ENCODE data around the gene RAP1GAP.

The RAP1GAP gene

GRCh38 chr1:21668232-21668950 is 766 bp downstream of the RAP1GAP start:
- peaks cover 51% of the 10 kb centered on the region for H3K27me3 ChIP-seq (ENCODE audit: insufficient read depth, low read depth)
- H3K4me3 ChIP-seq (IDR thresholded peaks at IDR 0.05; ENCODE audit: insufficient read depth, low read depth, low read length): no peak overlapping the region
- no peaks in the 10 kb centered on the region for H3K4me1 ChIP-seq (ENCODE audit: low read depth, poor library complexity, severe bottlenecking)
- no peak overlapping the region for H3K9ac ChIP-seq
- H3K27ac ChIP-seq: no peak overlapping the region
- no peaks in the 10 kb centered on the region for H3K36me3 ChIP-seq (ENCODE audit: insufficient read depth)
- no peak overlapping the region for H3K4me2 ChIP-seq
- no peaks in the 10 kb centered on the region for H3K79me2 ChIP-seq (ENCODE audit: insufficient read depth, low read depth)
- no peak overlapping the region for H2AFZ ChIP-seq (ENCODE audit: low read depth)
- H4K20me1 ChIP-seq (ENCODE audit: insufficient read depth): no peaks in the 10 kb centered on the region
- TF ChIP-seq CTCF (conservative IDR thresholded peaks at IDR 0.05; ENCODE audit: low read depth, low read length): no peak

- no peak overlapping the region for H2AFZ ChIP-seq (ENCODE audit: low read depth)
- no peak for TF ChIP-seq CTCF (conservative IDR thresholded peaks at IDR 0.05; ENCODE audit: low read depth, low read length)
- H4K20me1 ChIP-seq (ENCODE audit: insufficient read depth): no peaks in the 10 kb centered on the region
- no peaks in the 10 kb centered on the region for H3K36me3 ChIP-seq (ENCODE audit: insufficient read depth)
- H3K4me1 ChIP-seq (ENCODE audit: low read depth, poor library complexity, severe bottlenecking): no peaks in the 10 kb centered on the region
- H3K79me2 ChIP-seq (ENCODE audit: insufficient read depth, low read depth): no peaks in the 10 kb centered on the region
- H3K27me3 ChIP-seq (ENCODE audit: insufficient read depth, low read depth): peaks cover 55% of the 10 kb centered on the region
- H3K4me3 ChIP-seq (IDR thresholded peaks at IDR 0.05; ENCODE audit: insufficient read depth, low read depth, low read length): no peak overlapping the region
- H3K4me2 ChIP-seq: no peak overlapping the region
- no peak overlapping the region for H3K27ac ChIP-seq
- H3K9ac ChIP-seq: no peak overlapping the region
Measured at GRCh38 chr1:21667348-21668231, 1.6 kb downstream of the RAP1GAP start.

- Histone ChIP-seq H3K79me2 (ENCODE audit: insufficient read depth, low read depth) (no peaks in the 10 kb centered on the region), H3K36me3 (ENCODE audit: insufficient read depth) (no peaks in the 10 kb centered on the region), H3K4me2 (no peak overlapping the region), H3K4me3 (IDR thresholded peaks at IDR 0.05; ENCODE audit: insufficient read depth, low read depth, low read length) (no peak overlapping the region), H3K27me3 (ENCODE audit: insufficient read depth, low read depth) (peaks cover 56% of the 10 kb centered on the region), H3K9ac (no peak overlapping the region), H2AFZ (ENCODE audit: low read depth) (no peak overlapping the region), H3K27ac (no peak overlapping the region), H3K4me1 (ENCODE audit: low read depth, poor library complexity, severe bottlenecking) (no peaks in the 10 kb centered on the region), H4K20me1 (ENCODE audit: insufficient read depth) (no peaks in the 10 kb centered on the region)
- no peak for TF ChIP-seq CTCF (conservative IDR thresholded peaks at IDR 0.05; ENCODE audit: low read depth, low read length)
Measured at GRCh38 chr1:21666576-21667320, 2.4 kb downstream of the RAP1GAP start.

- H2AFZ ChIP-seq (ENCODE audit: low read depth): no peak overlapping the region
- H3K9ac ChIP-seq: no peak overlapping the region
- peaks cover 64% of the 10 kb centered on the region for H3K27me3 ChIP-seq (ENCODE audit: insufficient read depth, low read depth)
- H3K4me1 ChIP-seq (ENCODE audit: low read depth, poor library complexity, severe bottlenecking): no peaks in the 10 kb centered on the region
- H3K27ac ChIP-seq: no peak overlapping the region
- no peak for TF ChIP-seq CTCF (conservative IDR thresholded peaks at IDR 0.05; ENCODE audit: low read depth, low read length)
- no peaks in the 10 kb centered on the region for H4K20me1 ChIP-seq (ENCODE audit: insufficient read depth)
- H3K4me2 ChIP-seq: no peak overlapping the region
- H3K36me3 ChIP-seq (ENCODE audit: insufficient read depth): no peaks in the 10 kb centered on the region
- no peak overlapping the region for H3K4me3 ChIP-seq (IDR thresholded peaks at IDR 0.05; ENCODE audit: insufficient read depth, low read depth, low read length)
- H3K79me2 ChIP-seq (ENCODE audit: insufficient read depth, low read depth): no peaks in the 10 kb centered on the region
Measured at GRCh38 chr1:21665711-21666575, 3.2 kb downstream of the RAP1GAP start.

Data from KMS-11 (cell line).